ENCODE measurements around the gene COL15A1. TPM values are rescaled to one million over a fixed set of nuclear protein-coding genes. Genes with fewer than 3 reads are reported as not detected.

The COL15A1 gene
- total RNA-seq, 6 experiments from 2014 or later = 0.07 to 0.58 (median 0.11) TPM; not detected in 2

- WGBS (ENCODE audit: insufficient coverage, low coverage, low lambda C conversion rate, missing lambda C conversion rate) = 66% methylated on average over 7 of the region's 15 CpGs
- TF ChIP-seq CTCF (IDR thresholded peaks at IDR 0.05) = no peak
- no peak for TF ChIP-seq POLR2A (IDR thresholded peaks at IDR 0.05)
- DNase-seq (no peak), ATAC-seq (peak in 1 of 4 donors; percentile 24)
- intact Hi-C loops (cut with DNase I) = no loop called here
- Histone ChIP-seq H3K27ac (no peak overlapping the region), H3K9me3 (no peaks in the 10 kb centered on the region), H3K27me3 (no peaks in the 10 kb centered on the region), H3K4me1 (no peaks in the 10 kb centered on the region), H3K4me3 (no peak overlapping the region), H3K36me3 (no peaks in the 10 kb centered on the region)
These were observed 18.5 kb upstream of the COL15A1 start for GRCh38 chr9:98924946-98925820.

GRCh38 chr9:98925956-98926355, 17.8 kb upstream of the COL15A1 start:
- H3K36me3 ChIP-seq = no peaks in the 10 kb centered on the region
- H3K4me1 ChIP-seq = no peaks in the 10 kb centered on the region
- H3K27ac ChIP-seq = no peak overlapping the region
- no peaks in the 10 kb centered on the region for H3K9me3 ChIP-seq
- no peak for TF ChIP-seq POLR2A (IDR thresholded peaks at IDR 0.05)
- no peak for TF ChIP-seq CTCF (IDR thresholded peaks at IDR 0.05)
- ATAC-seq (no peak), DNase-seq (no peak)
- H3K27me3 ChIP-seq = no peaks in the 10 kb centered on the region
- no peak overlapping the region for H3K4me3 ChIP-seq
- intact Hi-C loops (cut with DNase I) = no loop called here
- WGBS (ENCODE audit: insufficient coverage, low coverage, low lambda C conversion rate, missing lambda C conversion rate) = 73% methylated on average over 2 of the region's 2 CpGs

- intact Hi-C loops (cut with DNase I) = no loop called here
- DNase-seq = no peak
- Histone ChIP-seq H3K36me3 (no peaks in the 10 kb centered on the region), H3K27me3 (no peaks in the 10 kb centered on the region), H3K9me3 (no peaks in the 10 kb centered on the region), H3K4me1 (no peaks in the 10 kb centered on the region), H3K27ac (no peak overlapping the region), H3K4me3 (no peak overlapping the region)
- ATAC-seq = no peak
- WGBS (ENCODE audit: insufficient coverage, low coverage, low lambda C conversion rate, missing lambda C conversion rate) = 59% methylated on average over 2 of the region's 6 CpGs
- TF ChIP-seq CTCF (IDR thresholded peaks at IDR 0.05) (no peak), POLR2A (IDR thresholded peaks at IDR 0.05) (no peak)
These were observed 16.0 kb upstream of the COL15A1 start for GRCh38 chr9:98927724-98928123.

- 46% methylated on average over 2 of the region's 2 CpGs for WGBS (ENCODE audit: insufficient coverage, low coverage, low lambda C conversion rate, missing lambda C conversion rate)
- Histone ChIP-seq H3K27ac (no peak overlapping the region), H3K4me1 (no peaks in the 10 kb centered on the region), H3K36me3 (no peaks in the 10 kb centered on the region), H3K27me3 (no peaks in the 10 kb centered on the region), H3K9me3 (no peaks in the 10 kb centered on the region), H3K4me3 (no peak overlapping the region)
- TF ChIP-seq CTCF (IDR thresholded peaks at IDR 0.05) = no peak
- TF ChIP-seq POLR2A (IDR thresholded peaks at IDR 0.05) = no peak
- ATAC-seq (no peak), DNase-seq (no peak)
- intact Hi-C loops (cut with DNase I) = no loop called here
These were observed 14.6 kb upstream of the COL15A1 start for GRCh38 chr9:98929071-98929470.
